ENCODE data around the gene ADGRV1. TPM values are rescaled to one million over a fixed set of nuclear protein-coding genes. Genes with fewer than 3 reads are reported as not detected.

The ADGRV1 gene
- total RNA-seq, 1 experiment from 2014 or later, result not detected

GRCh38 chr5:90638878-90639277, 80.3 kb downstream of the ADGRV1 start:
- H3K27me3 Mint-ChIP-seq (ENCODE audit: insufficient read depth, unreplicated experiment), result peaks cover 57% of the 10 kb centered on the region
- BruUV-seq (replicated peaks), result no TSS peak
- TF ChIP-seq CTCF (IDR thresholded peaks at IDR 0.05; ENCODE audit: unreplicated experiment), result no peak
- H3K9me3 Mint-ChIP-seq (ENCODE audit: unreplicated experiment), result no peaks in the 10 kb centered on the region
- POLR2A ChIA-PET, result no interaction called here
- no peaks in the 10 kb centered on the region for H3K4me1 Mint-ChIP-seq (ENCODE audit: insufficient read depth, unreplicated experiment)
- DNase-seq (ENCODE audit: unreplicated experiment), result no peak
- intact Hi-C loops (cut with micrococcal nuclease), result no loop called here
- CTCF ChIA-PET, result no interaction called here
- H3K4me3 Mint-ChIP-seq (ENCODE audit: unreplicated experiment), result no peak overlapping the region
- H3K27ac Mint-ChIP-seq (ENCODE audit: low read depth, unreplicated experiment), result no peak overlapping the region
- H3K36me3 Mint-ChIP-seq (ENCODE audit: insufficient read depth, unreplicated experiment), result no peaks in the 10 kb centered on the region

GRCh38 chr5:90640484-90641059, 82.0 kb downstream of the ADGRV1 start:
- Mint-ChIP-seq H3K27ac (ENCODE audit: low read depth, unreplicated experiment) (no peak overlapping the region), H3K36me3 (ENCODE audit: insufficient read depth, unreplicated experiment) (no peaks in the 10 kb centered on the region), H3K27me3 (ENCODE audit: insufficient read depth, unreplicated experiment) (peaks cover 57% of the 10 kb centered on the region), H3K4me3 (ENCODE audit: unreplicated experiment) (no peak overlapping the region), H3K4me1 (ENCODE audit: insufficient read depth, unreplicated experiment) (no peaks in the 10 kb centered on the region), H3K9me3 (ENCODE audit: unreplicated experiment) (no peaks in the 10 kb centered on the region)
- ChIA-PET POLR2A (no interaction called here), CTCF (interaction anchor here (1.0 kb wide), 1 partner anchor 14 kb away, joined by 3 read pairs; no protein-coding TSS in a partner anchor)
- no TSS peak for BruUV-seq (replicated peaks)
- DNase-seq (ENCODE audit: unreplicated experiment), result no peak
- intact Hi-C loops (cut with micrococcal nuclease), result no loop called here
- TF ChIP-seq CTCF (IDR thresholded peaks at IDR 0.05; ENCODE audit: unreplicated experiment), result no peak

- Mint-ChIP-seq H3K4me3 (ENCODE audit: unreplicated experiment) (no peak overlapping the region), H3K36me3 (ENCODE audit: insufficient read depth, unreplicated experiment) (no peaks in the 10 kb centered on the region), H3K27ac (ENCODE audit: low read depth, unreplicated experiment) (no peak overlapping the region), H3K9me3 (ENCODE audit: unreplicated experiment) (no peaks in the 10 kb centered on the region), H3K27me3 (ENCODE audit: insufficient read depth, unreplicated experiment) (peaks cover 57% of the 10 kb centered on the region), H3K4me1 (ENCODE audit: insufficient read depth, unreplicated experiment) (no peaks in the 10 kb centered on the region)
- ChIA-PET POLR2A (no interaction called here), CTCF (interaction anchor here (1.0 kb wide), 1 partner anchor 15 kb away, joined by 3 read pairs; no protein-coding TSS in a partner anchor)
- BruUV-seq (replicated peaks), result no TSS peak
- intact Hi-C loops (cut with micrococcal nuclease), result no loop called here
- no peak for TF ChIP-seq CTCF (IDR thresholded peaks at IDR 0.05; ENCODE audit: unreplicated experiment)
- DNase-seq (ENCODE audit: unreplicated experiment), result no peak
Observed at GRCh38 chr5:90641528-90641927, 82.9 kb downstream of the ADGRV1 start.

GRCh38 chr5:90642706-90643229, 84.2 kb downstream of the ADGRV1 start:
- no peak for DNase-seq (ENCODE audit: unreplicated experiment)
- Mint-ChIP-seq H3K27me3 (ENCODE audit: insufficient read depth, unreplicated experiment) (peaks cover 69% of the 10 kb centered on the region), H3K9me3 (ENCODE audit: unreplicated experiment) (no peaks in the 10 kb centered on the region), H3K36me3 (ENCODE audit: insufficient read depth, unreplicated experiment) (no peaks in the 10 kb centered on the region), H3K4me3 (ENCODE audit: unreplicated experiment) (no peak overlapping the region), H3K27ac (ENCODE audit: low read depth, unreplicated experiment) (no peak overlapping the region), H3K4me1 (ENCODE audit: insufficient read depth, unreplicated experiment) (no peaks in the 10 kb centered on the region)
- intact Hi-C loops (cut with micrococcal nuclease), result no loop called here
- ChIA-PET POLR2A (no interaction called here), CTCF (no interaction called here)
- TF ChIP-seq CTCF (IDR thresholded peaks at IDR 0.05; ENCODE audit: unreplicated experiment), result no peak
- BruUV-seq (replicated peaks), result no TSS peak
